HG02678 (cell line): ENCODE measurements around the gene CRISP2.
"Not testable (repeated sequence)": the region's sequence is repeated elsewhere in the genome, so short reads cannot be mapped to it uniquely, and the experiment has no call there.

Source experiments
- ATAC-seq: cut with Tn5 transposase; IDR thresholded peaks from one replicate; pipeline ENCODE4 v1.9.1; 2021; ENCODE audit warnings: mild to moderate bottlenecking, moderate library complexity; ENCODE audit not compliant: unreplicated experiment

The CRISP2 gene

GRCh38 chr6:49713346-49713745 is at the start of gene CRISP2:
Gene CRISP2 (minus strand): TSS chr6:49713543. CDS start chr6:49709196, 4,347 bp downstream.
- ATAC-seq, result no peak

GRCh38 chr6:49744259-49744658 is 30.9 kb upstream of the CRISP2 start, which contains the start of gene CRISP3:
Gene CRISP3 (minus strand): TSS chr6:49744388. CDS start chr6:49744367, 21 bp downstream.
- ATAC-seq, result no peak

GRCh38 chr6:49743429-49743828 is 30.1 kb upstream of the CRISP2 start:
- ATAC-seq, result no peak

- no peak for ATAC-seq
Observed at GRCh38 chr6:49739423-49739822, 26.1 kb upstream of the CRISP2 start.

GRCh38 chr6:49736017-49736508 is 22.7 kb upstream of the CRISP2 start:
- no peak for ATAC-seq

GRCh38 chr6:49733680-49734079 is 20.3 kb upstream of the CRISP2 start:
- no peak for ATAC-seq

- no peak for ATAC-seq
Observed at GRCh38 chr6:49732781-49733180, 19.4 kb upstream of the CRISP2 start.

- no peak for ATAC-seq
Observed at GRCh38 chr6:49730251-49730650, 16.9 kb upstream of the CRISP2 start.

- not testable (repeated sequence) for ATAC-seq
Observed at GRCh38 chr6:49723917-49724316, 10.6 kb upstream of the CRISP2 start.

- no peak for ATAC-seq
Observed at GRCh38 chr6:49721297-49721696, 8.0 kb upstream of the CRISP2 start.

- no peak for ATAC-seq
Observed at GRCh38 chr6:49720372-49720771, 7.0 kb upstream of the CRISP2 start.

- no peak for ATAC-seq
Observed at GRCh38 chr6:49698478-49698877, 14.9 kb downstream of the CRISP2 start.

- ATAC-seq, result no peak
Observed at GRCh38 chr6:49693512-49693911, 19.8 kb downstream of the CRISP2 start.

GRCh38 chr6:49692534-49692933 is 20.8 kb downstream of the CRISP2 start:
- no peak for ATAC-seq

GRCh38 chr6:49676671-49677281 is 36.6 kb downstream of the CRISP2 start:
- ATAC-seq, result no peak

GRCh38 chr6:49675816-49676215 is 37.5 kb downstream of the CRISP2 start:
- no peak for ATAC-seq

- no peak for ATAC-seq
Observed at GRCh38 chr6:49668083-49668511, 45.2 kb downstream of the CRISP2 start.

GRCh38 chr6:49666930-49667757 is 46.2 kb downstream of the CRISP2 start:
- ATAC-seq, result no peak

- no peak for ATAC-seq
Observed at GRCh38 chr6:49666480-49666879, 46.9 kb downstream of the CRISP2 start.

- no peak for ATAC-seq
Observed at GRCh38 chr6:49664817-49665216, 48.5 kb downstream of the CRISP2 start.

GRCh38 chr6:49664054-49664453 is 49.3 kb downstream of the CRISP2 start:
- not testable (repeated sequence) for ATAC-seq

GRCh38 chr6:49662892-49663261 is 50.5 kb downstream of the CRISP2 start:
- ATAC-seq, result no peak
